Ascending aorta (tissue), 2 donors: Measurements from ENCODE around the gene TRAM2. TPM values are rescaled to one million over a fixed set of nuclear protein-coding genes. Genes with fewer than 3 reads are reported as not detected.
A peak's percentile ranks its signal among the peaks of the same experiment; 100 is the strongest.

Source experiments
- DNase-seq, 2 donors: peaks; one replicate each; pipeline ENCODE4 v3.0.0-alpha.2; 2019; ENCODE audit warnings: low spot score in 2 of 2
- H3K27ac ChIP-seq, 2 donors: fragments of 200-600 bp; sonication (generic); one replicate each; pipeline ENCODE4 v1.5.1; 2016 to 2017; ENCODE audit warnings: mild to moderate bottlenecking in 1 of 2
- H3K27me3 ChIP-seq: fragments of 200-600 bp; sonication (generic); one replicate; pipeline ENCODE4 v1.5.1; 2017
- H3K36me3 ChIP-seq, 2 donors: fragments of 200-600 bp; sonication (generic); one replicate each; pipeline ENCODE4 v1.5.1; 2016
- H3K4me1 ChIP-seq, 2 donors: fragments of 200-600 bp; sonication (generic); one replicate each; pipeline ENCODE4 v1.5.1; 2016 to 2017; ENCODE audit warnings: mild to moderate bottlenecking in 1 of 2
- H3K4me3 ChIP-seq, 2 donors: fragments of 200-600 bp; sonication (generic); one replicate each; pipeline ENCODE4 v1.5.1; 2016 to 2017; ENCODE audit warnings: mild to moderate bottlenecking in 1 of 2
- H3K9me3 ChIP-seq, 2 donors: fragments of 200-600 bp; sonication (generic); one replicate each; pipeline ENCODE4 v1.5.1; 2016
- intact Hi-C: fragments of 100-400 bp; cut with DNase I; formaldehyde crosslinking; loops from one replicate; pipeline ENCODE4 v1.15.1; 2023
- total RNA-seq: library from RNA; depleted of rRNA; stranded (reverse); fragments of >200 nt; gene quantifications from one replicate; pipeline ENCODE4 v1.1.0, GENCODE V29; 2016
- TF ChIP-seq, protein P1 (sequence below), 3 experiments: fragments of 200-600 bp in 2 of 3; fragments of 450-650 bp in 1 of 3; sonication (generic) in 2 of 3; IDR thresholded peaks; one replicate each; pipeline ENCODE4 v1.5.1; 2016 to 2019; ENCODE audit warnings: antibody characterized with exemption in 3 of 3, mild to moderate bottlenecking in 1 of 3, moderate library complexity in 1 of 3

TRAM2 gene
- total RNA-seq, 1 donor from 2014 or later: 32.6 TPM

DNA sequence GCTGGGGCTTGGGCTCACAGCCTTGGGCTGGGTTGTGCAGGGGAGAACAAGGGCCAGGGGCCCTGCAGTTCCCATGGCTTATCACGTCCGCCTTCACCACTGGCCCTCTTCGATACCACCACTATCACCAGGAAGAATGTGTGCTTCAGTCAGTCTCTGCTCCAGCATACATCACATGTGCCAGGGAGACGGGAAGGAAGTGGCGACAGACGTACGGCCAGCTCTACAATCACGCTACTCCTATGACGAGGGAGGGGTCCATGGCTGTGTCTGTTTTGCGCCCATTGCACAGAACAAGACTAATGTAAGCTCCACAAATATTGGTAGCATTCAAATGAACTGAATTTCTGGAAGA, 72.1 kb downstream of the TRAM2 start:
- Histone ChIP-seq H3K27me3 (no peaks in the 10 kb centered on the region), H3K27ac (peak overlapping the region; percentile 72 to 82), H3K9me3 (no peaks in the 10 kb centered on the region), H3K4me1 (peaks cover 19 to 34% of the 10 kb centered on the region in 2 donors), H3K4me3 (no peak overlapping the region), H3K36me3 (peaks cover 10 to 37% of the 10 kb centered on the region in 2 donors)
- intact Hi-C loops: loop anchor here (1.0 to 10.0 kb wide), 9 partner anchors 8 to 840 kb away; partner anchors contain the start of genes ELOVL5, GSTA4 and TRAM2
- no peak for DNase-seq
- TF ChIP-seq, protein P1, sequence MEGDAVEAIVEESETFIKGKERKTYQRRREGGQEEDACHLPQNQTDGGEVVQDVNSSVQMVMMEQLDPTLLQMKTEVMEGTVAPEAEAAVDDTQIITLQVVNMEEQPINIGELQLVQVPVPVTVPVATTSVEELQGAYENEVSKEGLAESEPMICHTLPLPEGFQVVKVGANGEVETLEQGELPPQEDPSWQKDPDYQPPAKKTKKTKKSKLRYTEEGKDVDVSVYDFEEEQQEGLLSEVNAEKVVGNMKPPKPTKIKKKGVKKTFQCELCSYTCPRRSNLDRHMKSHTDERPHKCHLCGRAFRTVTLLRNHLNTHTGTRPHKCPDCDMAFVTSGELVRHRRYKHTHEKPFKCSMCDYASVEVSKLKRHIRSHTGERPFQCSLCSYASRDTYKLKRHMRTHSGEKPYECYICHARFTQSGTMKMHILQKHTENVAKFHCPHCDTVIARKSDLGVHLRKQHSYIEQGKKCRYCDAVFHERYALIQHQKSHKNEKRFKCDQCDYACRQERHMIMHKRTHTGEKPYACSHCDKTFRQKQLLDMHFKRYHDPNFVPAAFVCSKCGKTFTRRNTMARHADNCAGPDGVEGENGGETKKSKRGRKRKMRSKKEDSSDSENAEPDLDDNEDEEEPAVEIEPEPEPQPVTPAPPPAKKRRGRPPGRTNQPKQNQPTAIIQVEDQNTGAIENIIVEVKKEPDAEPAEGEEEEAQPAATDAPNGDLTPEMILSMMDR (IDR thresholded peaks at IDR 0.05): no peak

DNA sequence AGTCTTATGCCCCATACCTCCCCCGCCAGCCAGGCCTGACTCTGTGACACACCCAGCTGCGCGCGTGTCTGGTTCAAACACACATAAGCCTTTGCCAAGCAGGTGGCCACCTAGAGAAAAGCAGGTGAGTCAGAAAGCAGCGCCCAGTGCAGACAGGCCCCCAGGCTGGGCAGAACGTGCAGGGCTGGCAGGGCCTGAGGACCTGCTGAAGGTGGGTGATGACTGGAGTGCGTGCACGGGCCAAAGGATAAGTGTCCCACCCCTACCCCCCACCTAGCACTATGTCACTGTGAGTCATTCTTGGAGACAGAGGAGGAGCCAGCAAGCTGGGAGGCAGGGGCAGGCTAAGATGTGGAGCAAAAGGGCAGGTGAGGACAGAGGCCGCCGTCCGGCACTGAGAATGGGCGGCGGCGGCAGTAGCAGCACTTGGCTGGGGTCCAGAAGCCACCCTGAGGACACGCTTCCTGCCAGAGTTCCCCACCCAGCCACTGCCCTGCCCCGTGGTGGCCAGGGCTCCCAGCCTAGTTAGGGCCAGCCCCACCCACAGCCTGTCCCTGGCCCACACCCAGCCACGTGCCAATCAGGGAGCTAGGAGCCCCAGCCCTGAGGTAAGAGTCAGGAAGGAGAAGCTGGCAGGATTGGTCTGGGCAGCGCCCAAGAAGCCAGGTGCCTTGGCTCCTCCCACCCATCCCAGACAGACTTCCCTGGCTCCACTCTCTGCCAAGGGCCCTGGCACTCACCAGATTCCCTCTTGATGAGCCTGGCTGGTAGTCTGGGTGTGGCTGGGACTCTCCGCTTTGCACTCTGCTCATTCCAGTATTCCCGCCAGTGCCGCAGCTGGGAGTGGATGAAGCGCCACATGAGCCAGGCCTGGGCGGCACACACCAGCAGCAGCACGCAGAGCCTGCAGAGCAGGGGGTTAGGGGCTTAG, 72.7 kb downstream of the TRAM2 start:
- H3K27me3 ChIP-seq: no peaks in the 10 kb centered on the region
- no peak overlapping the region for H3K4me3 ChIP-seq
- H3K36me3 ChIP-seq: peaks cover 8 to 31% of the 10 kb centered on the region in 2 donors
- DNase-seq: peak; percentile 87 to 93
- no peaks in the 10 kb centered on the region for H3K9me3 ChIP-seq
- intact Hi-C loops: loop anchor here (1.0 to 10.0 kb wide), 9 partner anchors 8 to 841 kb away; partner anchors contain the start of genes ELOVL5, GSTA4 and TRAM2
- peak overlapping the region; percentile 72 to 82 for H3K27ac ChIP-seq
- TF ChIP-seq, protein P1 (IDR thresholded peaks at IDR 0.05): no peak
- peaks cover 24 to 35% of the 10 kb centered on the region in 2 donors for H3K4me1 ChIP-seq

DNA sequence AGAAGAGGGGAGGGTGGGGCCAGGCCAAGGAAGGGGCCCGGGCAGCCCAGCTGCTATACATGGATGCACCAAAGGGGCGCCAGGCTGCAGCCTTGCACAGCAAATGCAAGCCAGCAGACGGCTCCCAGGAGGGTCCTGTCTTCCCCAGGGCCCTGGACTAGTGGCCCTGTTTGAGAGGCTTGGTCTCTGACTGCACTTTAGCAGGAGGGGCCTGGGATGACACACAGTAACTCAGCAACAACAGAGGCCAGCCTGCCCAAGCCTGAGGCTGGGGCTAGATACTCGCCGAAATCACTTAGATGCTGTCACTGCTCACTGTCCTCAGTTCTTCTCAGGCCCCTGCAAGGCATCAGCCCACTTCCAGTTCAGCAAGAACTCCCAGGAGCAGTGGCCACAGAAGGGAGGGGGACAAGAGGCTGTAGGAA, 73.5 kb downstream of the TRAM2 start:
- intact Hi-C loops: loop anchor here (5.0 to 10.0 kb wide), 5 partner anchors 159 to 841 kb away; partner anchors contain the start of genes ELOVL5 and GSTA4
- Histone ChIP-seq H3K4me3 (no peak overlapping the region), H3K9me3 (no peaks in the 10 kb centered on the region), H3K36me3 (peaks cover 2 to 23% of the 10 kb centered on the region in 2 donors), H3K4me1 (peaks cover 30 to 42% of the 10 kb centered on the region in 2 donors), H3K27ac (peak overlapping the region; percentile 72 to 82), H3K27me3 (no peaks in the 10 kb centered on the region)
- TF ChIP-seq, protein P1 (IDR thresholded peaks at IDR 0.05): no peak
- no peak for DNase-seq

DNA sequence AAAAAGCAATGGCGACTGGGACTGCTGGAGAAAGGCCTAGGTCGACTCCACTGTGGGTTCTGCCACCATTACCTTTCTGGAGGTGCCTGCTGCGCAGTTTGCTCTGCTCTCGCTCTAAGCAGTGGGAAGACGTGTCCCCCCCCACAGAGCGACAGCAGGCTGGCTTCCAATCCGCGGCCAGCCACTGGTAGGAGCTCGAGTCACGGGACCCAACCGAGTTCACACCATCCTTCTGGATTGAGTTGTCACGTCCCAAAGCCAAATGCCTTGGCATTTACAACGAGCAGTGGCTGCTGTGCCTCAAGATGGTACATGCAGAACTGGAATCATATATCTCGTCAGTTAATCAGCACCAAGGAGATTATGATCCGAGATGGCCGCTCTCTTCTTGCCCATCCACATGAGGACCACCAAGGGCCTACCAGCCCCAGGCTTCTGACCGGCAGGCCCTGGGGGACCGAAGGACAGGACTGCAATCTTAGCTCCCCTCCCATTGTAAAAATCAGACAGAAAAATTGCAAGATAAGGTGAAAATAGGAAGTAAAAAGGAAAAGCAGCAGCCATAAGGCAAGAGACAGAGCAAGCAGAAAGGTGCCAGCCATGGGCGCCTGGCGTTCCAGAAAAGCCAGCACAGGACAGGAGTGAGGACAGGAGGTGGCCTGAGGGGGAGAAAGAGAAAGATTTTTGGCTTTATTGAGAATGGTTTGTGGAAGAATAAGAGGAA, 74.4 kb downstream of the TRAM2 start:
- H3K4me1 ChIP-seq: peaks cover 30 to 45% of the 10 kb centered on the region in 2 donors
- no peaks in the 10 kb centered on the region for H3K9me3 ChIP-seq
- no peak overlapping the region for H3K4me3 ChIP-seq
- H3K27ac ChIP-seq: peak overlapping the region; percentile 72 to 82
- TF ChIP-seq, protein P1 (IDR thresholded peaks at IDR 0.05): no peak
- intact Hi-C loops: loop anchor here (5.0 to 10.0 kb wide), 5 partner anchors 160 to 842 kb away; partner anchors contain the start of genes ELOVL5 and GSTA4
- H3K36me3 ChIP-seq: peaks cover 0 to 18% of the 10 kb centered on the region in 2 donors
- no peak for DNase-seq
- no peaks in the 10 kb centered on the region for H3K27me3 ChIP-seq
